HG02571 (cell line): ENCODE measurements around the gene GALNT2.
A peak's percentile ranks its signal among the peaks of the same experiment; 100 is the strongest.

Source experiments
- ATAC-seq: cut with Tn5 transposase; IDR thresholded peaks from one replicate; pipeline ENCODE4 v1.9.1; 2021; ENCODE audit warnings: mild to moderate bottlenecking, moderate library complexity; ENCODE audit not compliant: unreplicated experiment

Gene GALNT2

DNA sequence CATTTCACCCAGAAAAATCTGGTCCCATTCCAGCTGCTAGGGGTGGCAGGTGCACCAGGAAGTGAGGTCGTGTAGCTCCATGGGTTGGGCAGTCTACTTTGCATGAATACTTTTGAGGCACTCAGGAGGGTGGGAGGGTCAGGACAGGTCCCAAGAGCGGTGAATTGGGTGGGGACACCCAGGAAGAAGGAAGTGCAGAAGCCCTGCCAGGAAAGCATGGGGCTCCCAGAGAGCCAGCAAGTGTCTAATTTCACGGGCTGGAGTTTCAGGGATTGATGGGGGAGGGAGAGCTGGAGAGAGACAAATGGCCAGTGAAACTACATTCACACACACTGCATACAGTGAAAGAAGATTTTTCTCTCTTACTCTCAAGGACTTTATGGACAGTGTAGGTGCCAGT lies 137.8 kb downstream of the GALNT2 start:
- no peak for ATAC-seq

DNA sequence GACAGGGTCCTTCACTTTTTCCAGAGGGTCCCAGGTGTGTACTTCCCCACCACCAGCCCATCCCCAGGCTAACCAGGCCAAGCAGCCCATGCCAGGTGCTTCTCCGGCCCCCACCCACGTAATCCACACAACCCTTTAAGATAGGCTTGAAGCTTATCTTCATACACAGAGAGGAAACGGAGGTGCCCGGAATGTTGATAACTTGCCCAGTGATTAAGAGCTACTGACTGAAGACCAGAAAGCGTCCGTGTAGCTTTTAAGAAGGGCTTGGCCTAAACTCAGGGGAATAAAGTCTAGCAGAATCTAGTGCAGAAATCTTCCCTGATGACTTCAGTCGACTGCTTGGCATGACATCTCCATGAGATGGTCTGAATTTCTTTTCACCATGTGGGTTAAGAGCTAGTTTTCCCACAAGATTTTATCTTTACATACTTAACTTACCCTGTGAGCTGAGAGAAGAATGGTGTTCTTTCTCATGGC lies 138.7 kb downstream of the GALNT2 start:
- no peak for ATAC-seq

DNA sequence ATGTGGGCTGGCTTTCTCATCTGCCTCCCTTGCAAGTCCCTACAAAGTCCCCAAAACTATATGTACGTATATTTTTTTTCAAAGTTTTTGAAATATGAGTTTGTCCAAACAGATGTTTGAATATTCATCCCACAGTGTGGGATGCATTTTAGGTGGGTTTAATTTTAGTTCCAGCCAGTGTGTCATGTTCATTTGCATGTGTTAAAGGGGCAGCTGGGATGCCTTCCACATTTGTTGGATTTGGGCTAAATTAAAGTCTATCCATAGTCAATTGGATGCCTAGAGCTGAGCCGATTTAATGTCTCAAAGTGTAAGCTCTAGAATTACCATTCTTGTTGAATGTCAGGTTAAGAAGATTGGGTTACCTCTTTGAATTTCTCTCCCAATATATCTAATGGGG lies 139.2 kb downstream of the GALNT2 start:
- ATAC-seq = no peak

DNA sequence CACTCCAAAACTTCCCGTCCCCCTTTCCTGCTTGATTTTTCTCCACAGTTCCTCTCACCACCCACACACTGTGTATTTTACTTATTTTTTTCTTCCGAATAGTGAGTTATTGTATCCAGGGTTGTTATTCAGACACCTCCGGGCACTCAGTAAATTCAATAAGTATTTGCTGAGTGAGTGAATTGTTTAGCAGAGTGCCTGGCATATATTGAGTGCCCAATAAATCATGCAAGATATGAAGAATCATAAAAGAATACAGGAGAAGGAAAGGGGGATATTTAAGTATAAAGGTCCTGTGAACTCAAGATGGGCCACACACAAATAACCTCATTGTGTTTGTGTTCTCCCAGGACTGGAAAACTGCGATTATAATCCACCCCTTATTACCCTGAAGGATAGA lies 139.9 kb downstream of the GALNT2 start:
- no peak for ATAC-seq

DNA sequence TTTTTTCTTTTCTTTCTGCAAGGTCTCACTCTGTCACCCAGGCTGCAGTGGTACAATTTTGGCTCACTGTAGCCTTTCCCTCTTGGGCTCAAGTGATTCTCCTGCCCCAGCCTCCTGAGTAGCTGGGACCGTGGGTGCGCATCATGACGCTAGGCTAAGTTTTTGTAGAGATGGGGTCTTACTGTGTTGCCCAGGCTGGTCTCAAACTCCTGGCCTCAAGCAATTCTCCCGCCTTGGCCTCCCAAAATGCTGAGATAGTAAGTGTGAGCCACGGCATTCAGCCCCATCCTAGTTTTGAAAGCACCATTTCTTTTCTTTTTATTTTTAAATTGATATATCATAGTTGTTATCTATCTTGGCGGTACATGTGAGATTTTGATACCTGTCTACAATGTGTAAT lies 140.6 kb downstream of the GALNT2 start:
- no peak for ATAC-seq

DNA sequence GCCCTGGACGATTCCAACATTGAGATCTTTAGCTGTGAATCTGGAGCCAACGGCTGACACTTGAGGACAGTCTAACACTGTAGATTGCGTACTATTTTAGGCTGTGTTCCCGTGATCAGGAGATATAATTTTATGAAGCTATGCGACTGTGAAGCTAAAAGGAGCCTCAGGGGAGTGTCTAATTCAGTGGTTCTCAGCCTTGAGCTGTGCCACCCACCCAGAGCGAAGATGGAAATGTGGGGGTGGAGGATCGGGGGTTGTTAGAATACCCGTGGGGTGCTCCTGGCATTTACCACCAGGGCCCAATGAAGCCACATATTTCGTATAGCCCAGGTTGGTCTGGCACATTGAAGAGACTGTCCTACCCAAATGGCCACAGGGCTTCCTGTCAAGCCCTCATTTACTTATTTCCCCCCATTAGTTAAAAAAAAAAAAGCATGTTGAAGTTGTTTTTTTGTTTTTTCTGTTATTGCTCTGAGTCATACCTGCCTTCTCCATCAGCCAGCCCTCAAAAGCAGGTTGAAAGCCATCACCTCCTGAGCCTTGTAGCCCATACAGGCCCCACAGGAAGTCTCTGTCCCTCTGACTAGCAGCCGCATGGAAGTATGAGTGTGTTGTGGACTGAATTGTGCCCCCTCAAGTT lies 141.7 kb downstream of the GALNT2 start:
- peak; percentile 45 for ATAC-seq

DNA sequence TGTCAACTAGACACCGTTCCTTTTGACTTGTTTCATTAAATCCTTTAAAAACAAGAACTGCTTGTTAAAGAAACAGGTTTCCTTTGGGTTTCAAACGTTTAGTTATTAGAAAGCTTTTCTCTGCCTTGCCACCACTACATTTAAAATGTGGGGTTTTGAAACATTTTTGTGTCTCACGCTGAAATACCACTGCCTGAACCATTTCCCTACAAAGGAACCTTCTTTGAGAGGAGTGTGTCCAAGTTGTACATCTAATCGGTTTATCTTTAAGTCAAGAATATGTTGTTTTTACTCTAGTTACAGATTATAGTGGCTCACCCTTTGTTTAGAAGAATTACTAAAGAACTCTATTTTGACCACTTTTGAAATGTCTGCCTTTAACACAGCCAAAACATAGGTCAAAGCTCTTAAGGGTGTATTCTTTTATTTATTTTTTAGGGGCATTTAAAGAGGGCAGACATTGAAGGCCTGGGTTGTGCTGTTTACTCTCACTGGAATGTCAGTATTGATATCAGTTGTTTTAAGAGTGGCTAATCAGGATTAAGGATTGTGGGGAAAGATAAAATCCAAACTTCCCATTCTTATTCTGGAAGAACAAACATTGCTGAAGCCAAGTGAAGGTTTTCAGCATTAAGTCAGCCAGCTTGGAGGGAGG lies 143.4 kb downstream of the GALNT2 start:
- no peak for ATAC-seq

DNA sequence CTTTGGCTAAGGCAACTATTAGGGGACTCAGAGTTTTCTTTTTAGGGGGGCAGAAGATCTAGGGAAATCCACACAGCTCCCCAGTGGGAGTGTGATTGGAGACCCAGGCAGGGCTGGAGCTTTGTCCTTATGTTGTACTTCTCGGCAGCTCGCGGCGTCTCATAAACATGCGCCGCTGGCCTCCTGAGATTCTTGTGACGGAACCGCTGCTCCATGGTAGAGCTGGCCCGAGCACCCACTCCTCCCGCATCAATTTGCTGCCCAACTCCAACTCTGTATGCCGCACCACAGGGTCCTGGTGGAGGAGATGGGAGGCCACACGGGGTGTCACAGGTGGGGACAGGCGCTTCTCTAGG lies 143.9 kb downstream of the GALNT2 start:
- no peak for ATAC-seq

DNA sequence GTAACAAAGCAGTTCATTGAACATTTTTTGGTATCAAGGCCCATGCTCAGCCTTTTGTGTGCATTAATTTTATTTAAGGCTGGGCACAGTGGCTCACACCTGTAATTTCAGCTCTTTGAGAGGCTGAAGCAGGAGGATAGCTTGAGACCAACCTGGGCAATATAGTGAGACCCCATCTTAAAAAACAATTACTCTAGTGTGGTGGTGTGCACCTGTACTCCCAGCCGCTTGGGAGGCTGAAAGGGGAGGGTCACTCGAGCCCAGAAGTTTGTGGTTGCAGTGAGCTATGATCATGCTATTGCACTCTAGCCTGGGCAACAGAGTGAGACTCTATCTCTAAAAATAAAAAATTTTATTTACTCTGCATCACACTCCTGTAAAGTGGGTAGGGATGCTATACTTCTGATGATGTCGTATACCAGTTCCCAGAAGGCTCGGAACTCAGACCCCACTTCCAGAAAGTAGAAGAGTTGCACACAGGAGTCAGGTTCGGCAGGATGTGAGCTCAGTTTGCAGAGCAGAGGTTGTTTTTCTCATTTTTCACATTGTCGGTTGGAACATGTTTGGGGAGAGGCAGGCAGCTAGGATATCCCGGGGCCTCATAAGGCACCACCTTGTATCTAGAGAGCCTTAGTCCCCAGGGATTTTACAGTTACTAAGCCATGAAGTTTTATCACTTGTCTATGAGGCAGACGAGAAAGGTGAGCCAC lies 144.6 kb downstream of the GALNT2 start:
- ATAC-seq = no peak

DNA sequence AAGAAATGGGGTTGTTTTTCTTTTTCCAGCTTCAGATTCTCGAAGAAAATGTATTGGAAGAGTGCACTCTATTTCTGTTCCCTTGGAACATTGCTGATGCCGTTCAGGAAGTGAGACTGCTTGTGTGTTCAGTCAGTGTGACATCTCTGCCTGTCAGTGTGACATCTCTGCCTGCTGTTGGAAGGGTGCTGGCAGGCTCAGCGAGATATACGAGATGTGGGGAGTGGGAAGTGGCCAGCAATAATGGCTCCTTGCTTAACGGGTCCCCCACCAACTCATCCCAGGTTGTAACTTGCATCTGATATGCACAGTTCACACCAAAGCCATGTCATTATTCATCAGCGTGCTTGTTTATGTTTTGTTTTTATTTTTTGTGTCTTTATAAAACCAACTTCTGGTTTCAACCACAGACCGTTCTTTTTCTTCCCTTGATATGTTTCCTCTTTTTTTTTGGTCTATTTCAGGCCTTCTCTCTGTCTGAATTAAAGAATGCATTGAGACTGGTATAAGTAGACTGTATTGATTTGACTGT lies 145.4 kb downstream of the GALNT2 start:
- no peak for ATAC-seq

DNA sequence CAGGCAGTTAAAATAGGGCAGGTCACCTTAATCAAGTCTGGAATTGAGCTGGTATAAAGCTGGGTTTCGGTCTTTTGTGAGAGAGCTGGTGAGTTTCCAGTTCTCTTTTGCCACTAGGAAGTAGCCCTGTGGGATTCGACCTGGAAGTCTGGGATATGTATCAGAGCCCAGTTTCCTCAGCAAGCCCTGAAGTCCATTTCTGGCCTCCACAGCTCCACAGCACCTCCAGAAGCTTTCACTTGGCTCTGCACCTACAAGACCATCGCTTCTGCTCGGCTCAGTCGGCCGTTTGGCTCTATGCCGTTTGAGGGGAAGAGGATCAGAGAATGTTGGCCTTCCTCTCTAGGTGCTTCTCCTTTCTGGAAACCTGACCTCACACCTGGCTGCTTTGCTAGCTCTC lies 148.0 kb downstream of the GALNT2 start:
- ATAC-seq = no peak

DNA sequence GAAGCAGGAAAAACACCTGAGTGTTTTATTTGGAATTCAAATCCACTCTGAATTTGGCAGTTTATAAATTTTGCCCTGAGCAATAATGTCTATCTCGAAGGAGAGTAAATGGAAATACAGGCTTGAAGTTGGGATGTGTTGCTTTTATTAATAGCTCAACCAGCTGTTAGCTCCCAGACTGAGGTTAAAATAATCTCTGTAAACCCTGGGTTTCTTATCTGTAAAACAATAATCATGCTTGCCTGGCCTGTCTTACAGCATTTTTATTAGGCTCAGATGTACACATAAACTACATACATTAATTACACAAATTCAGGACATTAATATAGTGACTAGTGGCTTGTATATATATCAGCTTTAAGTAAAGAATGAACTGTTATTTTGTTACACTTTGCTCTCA lies 148.5 kb downstream of the GALNT2 start:
- no peak for ATAC-seq

DNA sequence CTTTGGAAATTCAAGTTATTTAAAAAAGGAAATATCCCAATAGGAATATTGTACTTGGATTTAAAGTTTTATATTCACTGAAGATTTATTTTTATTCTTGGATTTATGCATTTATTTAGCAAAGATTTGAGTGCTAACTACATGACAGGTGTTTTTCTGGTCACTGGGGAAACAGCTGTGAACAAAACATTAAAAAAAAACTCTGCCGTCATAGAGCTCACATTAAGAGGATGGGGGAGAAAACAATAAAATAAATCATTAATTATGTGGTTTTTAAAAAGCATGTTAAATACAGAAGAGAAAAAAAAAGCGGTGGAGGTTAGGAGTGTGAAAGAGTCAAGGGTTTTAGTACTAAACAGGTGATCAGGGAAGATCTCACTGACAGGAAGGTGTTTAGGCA lies 149.9 kb downstream of the GALNT2 start:
- no peak for ATAC-seq

DNA sequence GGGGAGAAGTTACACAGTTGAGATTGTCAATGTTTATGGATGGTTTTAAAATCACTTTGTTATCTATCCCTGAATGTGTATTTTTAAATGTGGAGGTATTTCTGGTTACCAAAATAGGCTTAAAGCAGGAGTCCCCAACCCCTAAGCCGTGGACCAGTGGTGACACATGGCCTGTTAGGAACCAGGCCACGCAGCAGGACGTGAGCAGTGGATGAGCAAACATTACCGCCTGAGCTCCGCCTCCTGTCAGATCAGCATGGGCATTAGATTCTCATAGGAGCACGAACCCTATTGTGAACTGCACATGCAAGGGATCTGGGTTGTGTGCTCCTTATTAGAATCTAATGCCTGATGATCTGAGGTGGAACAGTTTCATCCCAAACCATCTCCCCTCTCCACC lies 151.6 kb downstream of the GALNT2 start:
- no peak for ATAC-seq

DNA sequence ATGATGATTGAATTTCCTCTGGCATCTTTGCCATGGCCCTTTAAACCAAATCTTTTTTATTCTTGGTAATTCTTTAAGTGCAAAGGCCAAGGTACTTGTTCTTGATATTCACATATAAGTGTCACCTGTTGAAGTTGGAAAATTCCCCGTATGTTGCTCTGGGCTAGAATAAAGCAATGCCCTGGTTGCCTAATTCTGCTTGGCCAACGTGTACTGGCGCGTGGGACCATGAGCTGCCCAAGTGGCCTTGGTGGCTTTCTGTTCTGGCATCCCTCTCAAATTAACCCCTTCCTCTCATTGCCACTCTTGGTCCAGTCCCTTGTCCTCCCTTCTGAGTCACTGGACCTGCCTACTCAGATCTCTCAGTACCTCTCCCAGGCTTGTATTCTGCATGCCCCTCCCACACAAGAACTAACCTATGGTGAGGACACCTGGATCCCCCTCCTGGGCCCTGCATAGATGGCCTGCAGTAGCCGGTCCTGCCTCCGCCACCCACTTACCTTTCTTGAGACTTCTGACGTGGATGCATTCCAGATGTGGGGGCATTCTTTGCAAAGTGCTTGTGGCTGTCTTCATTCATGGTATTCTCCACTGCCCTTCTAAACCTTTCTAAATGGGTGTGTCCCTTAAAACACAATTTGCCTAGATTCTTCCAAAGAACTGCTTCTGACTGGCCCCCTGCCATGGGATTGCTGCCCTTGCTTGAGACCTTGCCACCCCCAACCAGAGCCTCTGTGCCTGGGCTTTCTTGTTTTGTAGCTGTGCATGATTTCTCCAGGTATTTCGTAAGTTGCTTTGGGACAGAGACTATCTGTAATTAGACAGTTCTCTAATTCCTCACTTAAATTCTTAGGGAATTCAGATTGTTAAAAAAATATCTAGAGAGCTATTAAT lies 152.4 kb downstream of the GALNT2 start:
- ATAC-seq = no peak

DNA sequence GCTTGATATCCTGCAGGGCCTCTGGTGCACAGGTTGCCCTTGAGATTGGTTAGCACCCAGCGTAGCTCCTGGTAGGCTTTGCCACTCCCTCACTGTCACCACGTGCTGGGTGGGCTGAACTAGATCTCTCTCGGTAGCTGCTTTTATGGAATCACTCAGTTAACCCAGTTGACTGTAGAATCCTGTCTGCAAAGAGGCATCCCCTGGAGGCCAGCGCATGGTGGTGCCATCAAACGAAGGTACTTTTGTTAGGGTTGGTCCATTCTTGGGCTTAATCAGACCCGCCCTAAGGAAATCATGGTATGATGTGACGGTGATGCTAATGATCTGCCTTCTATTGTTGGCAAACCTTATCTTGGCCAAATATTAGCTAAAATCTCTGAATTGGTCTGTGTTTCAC lies 153.4 kb downstream of the GALNT2 start:
- ATAC-seq = no peak

DNA sequence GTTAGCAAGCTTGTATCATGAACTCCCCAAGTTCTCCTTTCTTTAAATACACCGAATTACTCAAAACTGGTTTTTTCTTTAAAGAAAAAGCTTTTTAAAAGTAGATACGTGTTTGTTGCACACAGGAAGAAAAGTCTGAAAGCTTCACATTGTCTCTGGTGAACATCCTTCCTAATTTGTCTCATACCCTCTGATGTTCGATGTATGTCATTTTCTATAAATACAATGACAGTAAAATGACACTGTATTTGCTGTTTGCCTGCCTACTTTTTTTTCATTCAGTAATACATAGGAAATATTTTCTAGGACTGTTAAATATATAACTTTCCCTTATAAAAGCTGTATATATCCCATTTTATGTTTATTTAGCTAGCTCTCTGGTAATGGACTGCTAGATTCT lies 153.9 kb downstream of the GALNT2 start:
- no peak for ATAC-seq

DNA sequence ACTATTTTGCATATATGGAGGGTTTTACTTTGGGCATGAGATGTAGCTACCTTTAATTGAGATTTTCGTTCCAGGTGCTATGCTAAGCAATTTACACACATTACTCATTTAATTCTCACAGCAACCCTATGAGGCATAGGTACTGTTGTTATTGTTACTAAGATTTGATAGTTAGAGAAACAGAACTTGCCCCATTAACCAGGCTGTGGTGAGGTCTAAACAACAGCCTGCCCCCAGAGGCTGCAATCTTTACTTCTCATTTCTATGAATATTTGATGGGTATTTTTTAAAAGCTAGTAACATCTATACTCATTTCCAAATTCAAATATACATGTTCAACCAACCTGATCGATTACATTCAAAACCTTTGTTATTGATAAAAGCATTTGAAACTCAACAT lies 155.6 kb downstream of the GALNT2 start:
- no peak for ATAC-seq

DNA sequence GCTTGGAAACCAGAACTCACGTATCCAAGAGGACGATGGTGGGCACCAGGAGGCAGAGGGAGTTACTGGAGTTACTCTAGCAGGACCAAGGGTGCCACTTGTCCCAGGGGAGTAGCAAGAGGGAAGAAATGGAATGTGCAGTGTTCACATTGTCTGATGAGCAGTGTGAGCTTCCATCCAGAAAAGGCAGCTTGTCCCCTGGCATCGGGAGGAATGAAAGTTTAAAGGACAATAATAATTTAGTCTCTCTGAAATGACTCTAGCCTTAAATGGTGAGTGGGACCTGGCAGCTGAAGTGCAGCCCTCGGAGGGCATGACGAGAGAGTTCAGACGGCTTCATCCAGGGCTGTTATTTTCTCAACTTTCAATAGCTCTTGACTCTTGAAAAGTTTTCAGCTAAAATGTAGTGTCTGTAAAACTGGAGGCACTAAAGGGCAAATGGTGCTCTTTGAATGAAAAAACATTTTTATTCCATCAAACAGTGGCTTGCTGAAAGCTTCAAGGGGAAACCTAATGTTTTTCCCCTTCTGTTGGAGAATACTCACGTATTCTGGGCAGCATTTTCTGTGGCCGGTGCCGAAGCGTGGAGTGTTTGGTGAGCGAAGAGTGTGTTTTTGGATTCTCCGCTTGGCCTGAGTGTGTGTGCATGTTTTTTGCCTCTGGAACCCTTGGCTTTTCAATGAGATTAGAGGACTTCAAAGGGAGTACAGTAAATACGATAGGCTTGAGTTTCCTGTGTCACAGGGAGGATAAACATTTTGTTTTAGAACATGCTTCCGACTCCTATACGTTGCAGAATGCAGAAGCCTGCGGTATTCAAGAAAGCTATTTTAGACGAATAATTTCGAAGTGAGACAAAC lies 157.3 kb downstream of the GALNT2 start:
- no peak for ATAC-seq
